Trophoblast cell (in vitro differentiated cells and primary cell): Measurements from ENCODE around the gene SCLY.
"Not testable (repeated sequence)": the region's sequence is repeated elsewhere in the genome, so short reads cannot be mapped to it uniquely, and the experiment has no call there.

ENCODE experiments used
- DNase-seq, 2 donors: peaks; one replicate each; pipeline ENCODE4 v3.0.0-alpha.2; 2016
- H2AFZ ChIP-seq: 2 replicates; pipeline ENCODE4 v1.6.1; 2013; ENCODE audit warnings: low read length, moderate library complexity, mild to moderate bottlenecking; ENCODE audit not compliant: insufficient read depth, poor library complexity
- H2AK5ac ChIP-seq: 2 replicates; pipeline ENCODE4 v1.6.1; 2013; ENCODE audit warnings: mild to moderate bottlenecking, low read length
- H2BK120ac ChIP-seq: 2 replicates; pipeline ENCODE4 v1.6.1; 2013; ENCODE audit warnings: low read length, mild to moderate bottlenecking, moderate library complexity; ENCODE audit not compliant: insufficient read depth, poor library complexity
- H2BK12ac ChIP-seq: 2 replicates; pipeline ENCODE4 v1.6.1; 2013; ENCODE audit warnings: mild to moderate bottlenecking, low read length, moderate library complexity
- H2BK5ac ChIP-seq: 2 replicates; pipeline ENCODE4 v1.6.1; 2013; ENCODE audit warnings: low read length, low read depth, moderate library complexity, mild to moderate bottlenecking; ENCODE audit not compliant: poor library complexity
- H3K14ac ChIP-seq: 2 replicates; pipeline ENCODE4 v1.6.1; 2013; ENCODE audit warnings: mild to moderate bottlenecking, low read length
- H3K18ac ChIP-seq: 2 replicates; pipeline ENCODE4 v1.6.1; 2013; ENCODE audit warnings: mild to moderate bottlenecking, low read length
- H3K23ac ChIP-seq: 2 replicates; pipeline ENCODE4 v1.6.1; 2013; ENCODE audit warnings: low read length
- H3K27ac ChIP-seq: 2 replicates; pipeline ENCODE4 v1.5.1; 2013; ENCODE audit warnings: low read depth, mild to moderate bottlenecking, inconsistent platforms, low read length, moderate library complexity
- H3K27me3 ChIP-seq: 2 replicates; pipeline ENCODE4 v1.6.1; 2013; ENCODE audit warnings: inconsistent platforms, mild to moderate bottlenecking, low read length, moderate library complexity; ENCODE audit not compliant: insufficient read depth
- H3K36me3 ChIP-seq, 2 experiments: 1 replicate in 1 of 2; 2 replicates in 1 of 2; pipeline ENCODE4 v1.6.1; 2013; ENCODE audit warnings: low read length in 2 of 2, mild to moderate bottlenecking in 2 of 2, moderate library complexity in 1 of 2; ENCODE audit not compliant: insufficient read depth in 2 of 2, control insufficient read depth in 1 of 2
- H3K4ac ChIP-seq: 2 replicates; pipeline ENCODE4 v1.6.1; 2013; ENCODE audit warnings: low read depth, mild to moderate bottlenecking, low read length, moderate library complexity
- H3K4me1 ChIP-seq, 2 experiments: 1 replicate in 1 of 2; 2 replicates in 1 of 2; pipeline ENCODE4 v1.6.1; 2013; ENCODE audit warnings: low read length in 2 of 2, mild to moderate bottlenecking in 2 of 2, moderate library complexity in 1 of 2; ENCODE audit not compliant: insufficient read depth in 2 of 2, control insufficient read depth in 1 of 2
- H3K4me2 ChIP-seq: 2 replicates; pipeline ENCODE4 v1.6.1; 2013; ENCODE audit warnings: inconsistent platforms, mild to moderate bottlenecking, low read length, moderate library complexity
- H3K4me3 ChIP-seq: 2 replicates; pipeline ENCODE4 v1.5.1; 2013; ENCODE audit warnings: mild to moderate bottlenecking, low read depth, low read length, inconsistent platforms
- H3K79me1 ChIP-seq: one replicate; pipeline ENCODE4 v1.6.1; 2013; ENCODE audit warnings: low read length
- H3K79me2 ChIP-seq: 2 replicates; pipeline ENCODE4 v1.6.1; 2013; ENCODE audit warnings: low read length, mild to moderate bottlenecking; ENCODE audit not compliant: control insufficient read depth, insufficient read depth, poor library complexity
- H3K9ac ChIP-seq: 2 replicates; pipeline ENCODE4 v1.6.1; 2013; ENCODE audit warnings: mild to moderate bottlenecking, low read length
- H3K9me3 ChIP-seq: 2 replicates; pipeline ENCODE4 v1.6.1; 2013; ENCODE audit warnings: low read depth, mild to moderate bottlenecking, control low read depth, inconsistent platforms, low read length; ENCODE audit not compliant: insufficient read depth
- H4K12ac ChIP-seq: 2 replicates; pipeline ENCODE4 v1.6.1; 2013; ENCODE audit warnings: low read depth, mild to moderate bottlenecking, low read length, moderate library complexity
- H4K8ac ChIP-seq: 2 replicates; pipeline ENCODE4 v1.6.1; 2013; ENCODE audit warnings: low read depth, mild to moderate bottlenecking, low read length, moderate library complexity
- H4K91ac ChIP-seq: one replicate; pipeline ENCODE4 v1.6.1; 2013; ENCODE audit warnings: low read depth, mild to moderate bottlenecking, low read length, moderate library complexity
- WGBS: extraction: QIAGEN DNeasy Blood & Tissue Kit; methylation state at CpG from one replicate; pipeline ENCODE4 v1.1.7; 2013; ENCODE audit warnings: missing lambda C conversion rate; ENCODE audit not compliant: insufficient read length, insufficient coverage; ENCODE audit errors: extremely low coverage; 5-methylcytosine and 5-hydroxymethylcytosine counted together

The SCLY gene

DNA sequence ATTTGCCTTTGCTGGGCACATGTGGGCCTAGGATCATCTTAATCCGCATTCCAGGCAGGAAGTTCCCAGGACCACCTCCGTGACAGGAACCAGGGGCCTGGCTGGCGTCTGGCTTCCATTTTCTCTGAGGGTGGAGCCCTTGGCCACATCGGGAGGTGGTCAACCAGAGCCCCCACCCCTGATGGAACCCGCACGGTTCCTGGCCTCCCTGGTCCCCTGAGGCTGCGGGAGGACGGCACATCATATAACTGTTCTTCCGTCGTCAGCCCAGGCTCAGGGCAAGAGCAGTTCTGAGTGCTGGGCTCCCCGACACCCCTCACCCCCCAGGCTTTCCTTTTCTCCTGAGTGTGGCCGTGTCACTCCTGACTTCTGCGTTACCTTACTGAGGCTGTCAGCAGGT, 52.8 kb downstream of the SCLY start:
- no peak overlapping the region for H4K91ac ChIP-seq
- no peak overlapping the region for H4K12ac ChIP-seq
- H2AFZ ChIP-seq: no peak overlapping the region
- no peak overlapping the region for H3K23ac ChIP-seq
- H2BK5ac ChIP-seq: no peak overlapping the region
- WGBS: no CpG with 5 or more reads among the region's 13 CpGs
- H2BK12ac ChIP-seq: no peak overlapping the region
- H2BK120ac ChIP-seq: no peak overlapping the region
- no peak overlapping the region for H3K4me2 ChIP-seq
- H3K4me1 ChIP-seq: no peaks in the 10 kb centered on the region
- no peak overlapping the region for H3K9ac ChIP-seq
- no peaks in the 10 kb centered on the region for H3K27me3 ChIP-seq
- no peak for DNase-seq
- no peaks in the 10 kb centered on the region for H3K36me3 ChIP-seq
- H3K79me1 ChIP-seq: no peaks in the 10 kb centered on the region
- H3K9me3 ChIP-seq: peaks cover 5% of the 10 kb centered on the region
- H3K4me3 ChIP-seq: no peak overlapping the region
- no peak overlapping the region for H4K8ac ChIP-seq
- H3K18ac ChIP-seq: no peak overlapping the region
- no peak overlapping the region for H3K27ac ChIP-seq
- no peak overlapping the region for H3K14ac ChIP-seq
- no peak overlapping the region for H2AK5ac ChIP-seq
- no peak overlapping the region for H3K4ac ChIP-seq
- H3K79me2 ChIP-seq: no peaks in the 10 kb centered on the region

DNA sequence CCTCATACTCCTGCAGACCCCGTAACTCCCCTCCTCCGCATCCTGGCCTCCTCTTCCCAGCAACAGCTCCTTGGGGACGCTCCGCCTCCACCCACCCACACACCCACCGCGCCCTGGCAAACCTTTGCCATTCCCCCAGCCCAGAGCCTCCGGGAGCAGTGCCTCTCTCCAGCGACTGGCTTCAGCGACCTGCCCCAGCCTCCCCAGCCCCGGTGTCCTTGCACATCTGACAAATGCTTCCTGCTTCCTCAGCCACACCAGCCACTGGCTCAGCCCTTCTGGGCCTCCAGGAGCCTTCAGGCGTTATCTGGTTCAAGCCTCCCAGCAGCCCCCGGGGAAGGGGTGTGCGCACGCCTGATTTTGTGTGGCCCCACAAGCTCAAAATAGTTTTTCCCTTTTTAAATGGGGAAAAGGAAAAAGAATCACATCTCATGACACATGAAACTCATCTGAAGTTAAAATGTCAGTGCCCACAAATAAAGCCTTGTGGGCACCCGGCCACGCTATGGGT, 53.6 kb downstream of the SCLY start:
- H3K36me3 ChIP-seq: no peaks in the 10 kb centered on the region
- H4K12ac ChIP-seq: no peak overlapping the region
- H2BK120ac ChIP-seq: no peak overlapping the region
- no peak overlapping the region for H3K14ac ChIP-seq
- H3K9ac ChIP-seq: no peak overlapping the region
- H3K9me3 ChIP-seq: peaks cover 5% of the 10 kb centered on the region
- H2BK12ac ChIP-seq: no peak overlapping the region
- DNase-seq: no peak
- no peaks in the 10 kb centered on the region for H3K79me2 ChIP-seq
- H3K27me3 ChIP-seq: no peaks in the 10 kb centered on the region
- no peak overlapping the region for H3K27ac ChIP-seq
- no peak overlapping the region for H3K4me2 ChIP-seq
- H3K4me3 ChIP-seq: no peak overlapping the region
- H2AFZ ChIP-seq: no peak overlapping the region
- H3K18ac ChIP-seq: no peak overlapping the region
- H2AK5ac ChIP-seq: no peak overlapping the region
- no peaks in the 10 kb centered on the region for H3K79me1 ChIP-seq
- WGBS: no CpG with 5 or more reads among the region's 16 CpGs
- H3K4ac ChIP-seq: no peak overlapping the region
- no peak overlapping the region for H4K91ac ChIP-seq
- no peak overlapping the region for H4K8ac ChIP-seq
- no peak overlapping the region for H3K23ac ChIP-seq
- no peaks in the 10 kb centered on the region for H3K4me1 ChIP-seq
- no peak overlapping the region for H2BK5ac ChIP-seq

DNA sequence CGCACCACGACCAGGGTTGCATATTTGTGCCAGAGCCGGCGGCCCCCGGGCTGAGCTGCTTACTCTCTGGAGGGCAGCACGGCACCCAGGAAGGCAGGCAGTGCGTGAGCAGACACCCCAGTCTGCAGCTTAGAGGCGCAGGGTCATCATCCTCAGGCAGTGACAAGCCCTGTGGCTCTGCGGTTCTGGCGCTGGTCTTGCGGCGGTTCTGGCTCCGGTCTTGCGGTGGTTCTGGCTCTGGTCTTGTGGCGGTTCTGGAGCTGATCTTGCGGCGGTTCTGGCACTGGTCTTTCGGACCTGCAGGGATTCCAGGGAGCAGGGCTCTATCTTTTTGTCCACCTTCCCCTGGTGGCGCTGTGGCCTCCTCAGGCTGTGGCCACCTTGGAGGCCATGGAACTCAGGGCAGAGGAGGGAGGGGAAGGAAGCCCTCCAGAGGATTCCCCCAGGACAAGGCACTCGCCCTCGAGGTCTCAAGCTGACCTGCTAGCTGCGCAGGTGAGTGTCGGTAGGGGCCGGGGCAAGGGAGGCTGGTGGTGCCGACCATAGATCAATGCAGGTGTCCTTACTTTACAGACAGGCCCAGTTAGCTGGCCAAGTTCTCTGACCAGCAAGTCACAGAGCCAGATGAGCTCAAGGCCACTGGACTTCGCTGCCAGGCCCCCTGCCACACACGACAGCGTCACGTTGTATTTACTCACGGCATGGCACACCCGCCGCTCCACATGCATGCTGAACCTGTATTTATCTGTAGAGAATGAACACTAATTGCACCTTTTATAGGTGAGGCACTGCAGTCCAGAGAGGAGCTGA, 54.3 kb downstream of the SCLY start:
- Histone ChIP-seq H2BK12ac (no peak overlapping the region), H3K18ac (no peak overlapping the region), H3K4ac (no peak overlapping the region), H4K91ac (no peak overlapping the region), H3K9me3 (peaks cover 5% of the 10 kb centered on the region), H2AFZ (no peak overlapping the region), H3K4me2 (no peak overlapping the region), H3K27ac (no peak overlapping the region), H3K27me3 (no peaks in the 10 kb centered on the region), H2AK5ac (no peak overlapping the region), H3K9ac (no peak overlapping the region), H4K8ac (no peak overlapping the region), H3K36me3 (no peaks in the 10 kb centered on the region), H3K4me3 (no peak overlapping the region), H2BK5ac (no peak overlapping the region), H3K79me1 (no peaks in the 10 kb centered on the region), H3K23ac (no peak overlapping the region), H2BK120ac (no peak overlapping the region), H3K79me2 (no peaks in the 10 kb centered on the region), H4K12ac (no peak overlapping the region), H3K4me1 (no peaks in the 10 kb centered on the region), H3K14ac (no peak overlapping the region)
- no peak for DNase-seq
- WGBS: no CpG with 5 or more reads among the region's 32 CpGs

DNA sequence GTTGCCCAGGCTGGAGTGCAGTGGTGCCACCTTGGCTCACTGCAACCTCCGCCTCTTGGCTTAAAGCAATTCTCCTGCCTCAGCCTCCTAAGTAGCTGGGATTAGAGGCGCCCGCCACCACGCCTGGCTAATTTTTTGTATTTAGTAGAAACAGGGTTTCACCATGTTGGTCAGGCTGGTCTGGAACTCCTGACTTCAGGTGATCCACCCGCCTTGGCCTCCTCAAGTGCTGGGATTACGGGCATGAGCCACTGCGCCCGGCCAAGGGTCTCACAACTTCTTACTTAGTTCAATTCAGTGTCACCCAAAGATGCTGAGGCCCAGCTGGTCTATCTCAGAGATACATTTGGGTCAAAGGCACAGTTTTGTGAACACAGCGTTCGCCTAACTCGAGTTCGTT, 54.9 kb downstream of the SCLY start:
- H3K23ac ChIP-seq, H2AFZ ChIP-seq, H3K4me1 ChIP-seq, H3K4me2 ChIP-seq, H3K9me3 ChIP-seq, H3K18ac ChIP-seq, H3K4ac ChIP-seq, H2AK5ac ChIP-seq, H3K79me2 ChIP-seq, H2BK12ac ChIP-seq, H4K91ac ChIP-seq, H2BK5ac ChIP-seq, H3K9ac ChIP-seq, H3K27me3 ChIP-seq, H3K27ac ChIP-seq, H4K8ac ChIP-seq, H2BK120ac ChIP-seq, DNase-seq, H4K12ac ChIP-seq, H3K79me1 ChIP-seq, H3K4me3 ChIP-seq, H3K36me3 ChIP-seq, H3K14ac ChIP-seq: not testable (repeated sequence)
- no CpG with 5 or more reads among the region's 12 CpGs for WGBS
